Hypothalamus (tissue), 51 donors: ENCODE data around the gene COL27A1.
"Not testable (repeated sequence)": the region's sequence is repeated elsewhere in the genome, so short reads cannot be mapped to it uniquely, and the experiment has no call there.

ENCODE experiments used
- DNase-seq, 51 donors: peaks; one replicate each; lab custom pipeline; 2025; lab: John Stamatoyannopoulos, UW

Gene COL27A1

DNA sequence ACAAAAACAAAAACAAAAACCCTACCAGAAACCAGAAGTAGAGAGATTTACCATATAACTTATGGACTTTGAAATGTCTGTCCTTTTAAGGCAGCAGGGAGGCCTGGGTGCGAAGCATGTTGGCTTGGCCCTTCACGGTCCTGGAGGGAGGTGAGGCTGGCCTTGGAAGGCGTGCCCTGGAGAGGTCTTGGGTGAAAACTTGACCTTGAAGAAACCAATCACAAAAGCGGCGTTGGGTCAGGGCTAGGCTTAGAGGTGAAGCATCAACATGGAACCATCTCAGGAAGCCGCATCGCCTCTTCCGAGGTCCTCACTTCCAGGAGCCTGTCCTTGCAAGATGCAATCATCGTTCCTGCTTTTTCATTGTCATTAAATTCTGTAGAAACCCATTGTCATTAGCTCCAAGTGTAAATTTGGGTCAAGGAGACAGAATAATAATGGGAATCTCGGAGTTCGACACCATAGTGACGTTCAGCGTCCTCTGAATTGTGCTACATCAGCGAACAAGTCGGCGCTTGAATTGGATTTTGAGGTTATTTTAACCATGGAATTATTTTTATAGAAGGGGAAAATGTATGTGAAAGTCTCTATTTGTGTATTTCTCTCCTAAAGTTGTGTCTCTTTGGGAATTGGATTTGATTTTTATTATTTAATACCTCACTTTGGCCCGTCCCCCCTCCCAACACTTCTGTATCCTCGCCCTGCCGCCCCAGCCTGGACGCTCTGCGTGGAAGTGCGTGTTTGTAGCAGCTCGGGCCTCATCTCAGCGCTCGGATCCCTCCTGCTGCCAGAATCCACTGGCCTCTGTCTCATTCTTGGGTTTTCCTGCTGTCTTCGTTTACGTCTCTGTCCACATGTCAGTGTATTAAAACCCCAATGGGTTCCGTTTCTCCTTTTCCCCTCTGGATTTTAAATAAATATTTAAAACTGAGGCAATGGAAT, 156.5 kb downstream of the COL27A1 start:
- DNase-seq, result no peak

DNA sequence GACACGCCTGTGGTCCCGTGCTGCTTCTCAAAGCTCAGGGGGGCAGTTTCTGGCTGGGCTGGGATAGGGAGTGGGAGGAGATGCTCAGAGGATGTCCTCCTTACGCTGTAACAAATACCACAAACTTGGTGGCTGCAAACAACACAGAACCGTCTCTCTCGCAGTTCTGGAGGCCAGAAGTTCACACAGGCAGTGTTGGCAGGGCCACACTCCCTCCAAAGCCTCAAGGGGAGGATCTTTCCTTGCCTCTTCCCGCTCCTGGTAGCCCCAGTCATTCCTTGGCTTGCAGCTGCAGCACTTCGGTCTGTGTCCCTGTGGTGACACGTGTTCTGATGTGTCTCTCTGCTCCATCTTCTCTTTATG, 157.2 kb downstream of the COL27A1 start:
- DNase-seq, result no peak

DNA sequence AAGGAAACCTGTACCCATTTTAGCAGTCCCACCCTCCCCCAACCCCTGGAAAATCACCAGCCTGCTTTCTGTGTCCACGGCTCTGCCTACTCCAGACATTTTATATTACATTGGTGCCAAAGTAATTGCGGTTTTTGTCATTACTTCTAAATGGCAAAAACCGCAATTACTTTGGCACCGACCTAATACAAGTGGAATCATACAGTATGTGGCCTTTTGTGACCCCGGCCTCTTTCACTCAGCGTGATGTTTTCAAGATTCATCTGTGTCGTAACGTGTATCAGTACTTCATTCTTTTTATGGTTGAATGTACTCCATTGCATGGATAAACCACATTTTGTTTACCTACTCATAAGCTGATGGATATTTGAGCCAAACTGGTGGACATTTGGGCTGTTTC, 157.8 kb downstream of the COL27A1 start:
- no peak for DNase-seq

DNA sequence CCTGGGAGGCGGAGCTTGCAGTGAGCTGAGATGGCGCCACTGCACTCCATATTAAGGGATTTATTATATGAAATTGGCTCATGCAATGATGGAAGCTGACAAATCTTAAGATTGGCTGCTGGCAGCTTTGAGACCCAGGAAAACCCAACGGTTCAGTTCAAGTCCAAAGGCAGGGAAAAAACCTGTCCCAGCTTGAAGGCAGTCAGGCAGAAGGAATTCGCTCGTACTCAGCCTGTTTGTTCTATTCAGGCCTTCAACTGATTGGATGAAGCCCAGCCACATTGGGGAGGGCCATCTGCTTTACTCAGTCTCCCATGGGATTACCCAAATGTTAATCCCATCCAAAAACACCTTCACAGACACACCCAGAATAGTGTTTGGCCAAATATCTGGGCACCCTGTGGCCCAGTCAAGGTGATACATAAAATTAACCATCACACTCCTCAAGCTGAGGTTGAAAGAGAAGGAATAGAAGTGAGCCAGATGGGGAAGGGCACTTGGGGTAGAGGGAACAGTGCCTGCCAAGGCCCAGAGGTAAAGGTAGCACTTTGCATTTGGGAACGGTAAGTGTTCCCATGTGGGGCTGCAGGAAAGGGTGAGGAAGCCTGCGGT, 159.0 kb downstream of the COL27A1 start:
- DNase-seq, result no peak

DNA sequence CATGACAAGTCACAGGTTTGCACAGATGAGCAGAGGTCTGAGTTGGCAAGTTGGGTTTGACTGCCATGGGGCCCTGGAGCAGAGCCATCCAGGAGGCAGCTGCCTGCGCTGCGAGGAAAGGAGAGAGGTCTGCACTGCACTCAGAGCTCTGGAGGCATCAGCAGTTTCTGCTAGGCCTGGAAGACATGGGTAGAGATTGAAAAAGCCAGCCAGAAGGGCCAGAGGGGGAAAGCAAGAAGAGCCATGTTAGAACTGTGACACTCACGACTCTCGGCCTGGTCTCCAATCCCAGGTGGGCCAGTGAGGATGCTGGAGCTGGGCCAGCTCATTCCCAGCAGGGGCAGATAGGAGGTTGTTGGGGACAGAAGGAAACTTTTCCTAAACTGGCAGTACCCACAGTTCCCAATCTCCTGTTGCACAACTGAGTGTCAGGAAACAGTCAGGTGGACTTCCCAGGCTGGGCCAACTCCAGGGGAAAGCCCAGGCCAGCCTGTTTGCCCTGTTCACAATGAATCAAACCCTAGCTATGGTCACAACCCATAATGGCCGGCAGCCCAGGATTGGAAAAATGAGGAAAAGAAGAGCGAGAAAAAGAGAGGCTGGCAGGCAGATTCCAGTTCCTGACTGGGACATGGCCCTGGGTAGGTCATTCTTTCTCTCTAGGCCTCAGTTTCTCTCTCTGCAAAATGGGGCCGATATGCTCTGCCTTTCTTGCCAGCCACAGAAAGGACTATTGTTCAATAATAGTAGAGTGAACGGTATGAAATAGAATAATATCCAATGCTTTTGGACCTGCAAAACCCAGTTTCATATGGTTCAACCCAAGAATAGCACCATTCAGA, 159.8 kb downstream of the COL27A1 start:
- DNase-seq, result peak in 5 of 51 donors; percentile 11 to 37 (median 24)

DNA sequence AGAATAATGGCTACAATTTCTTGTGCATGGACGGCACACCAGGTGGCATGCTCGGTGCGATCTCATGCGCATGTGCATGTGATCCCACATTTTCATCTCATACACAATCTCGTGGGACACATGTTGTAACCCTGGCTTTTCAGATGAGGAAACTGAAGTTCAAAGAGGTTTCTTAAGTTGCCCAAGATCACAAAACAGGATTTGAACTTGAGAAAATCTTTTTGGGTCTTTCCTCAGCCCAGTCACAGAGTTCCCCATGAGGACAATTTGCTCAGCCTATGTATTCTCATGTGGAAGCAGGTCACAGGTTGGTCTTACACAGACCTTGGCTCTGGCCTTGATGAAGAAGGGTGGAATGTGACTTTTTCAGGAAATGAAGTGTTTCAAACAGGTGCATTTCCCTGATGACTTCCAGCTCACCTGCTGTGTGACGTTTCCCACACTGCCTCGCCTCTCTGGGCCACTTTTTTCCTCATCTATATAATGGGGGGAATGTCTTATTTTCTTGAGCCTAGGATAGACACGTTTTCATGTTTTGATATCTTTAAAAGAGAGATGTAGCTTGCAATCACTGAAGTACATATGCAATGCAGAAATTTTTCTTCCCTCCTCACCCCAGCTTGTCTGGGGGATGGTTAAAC, 160.5 kb downstream of the COL27A1 start:
- no peak for DNase-seq

DNA sequence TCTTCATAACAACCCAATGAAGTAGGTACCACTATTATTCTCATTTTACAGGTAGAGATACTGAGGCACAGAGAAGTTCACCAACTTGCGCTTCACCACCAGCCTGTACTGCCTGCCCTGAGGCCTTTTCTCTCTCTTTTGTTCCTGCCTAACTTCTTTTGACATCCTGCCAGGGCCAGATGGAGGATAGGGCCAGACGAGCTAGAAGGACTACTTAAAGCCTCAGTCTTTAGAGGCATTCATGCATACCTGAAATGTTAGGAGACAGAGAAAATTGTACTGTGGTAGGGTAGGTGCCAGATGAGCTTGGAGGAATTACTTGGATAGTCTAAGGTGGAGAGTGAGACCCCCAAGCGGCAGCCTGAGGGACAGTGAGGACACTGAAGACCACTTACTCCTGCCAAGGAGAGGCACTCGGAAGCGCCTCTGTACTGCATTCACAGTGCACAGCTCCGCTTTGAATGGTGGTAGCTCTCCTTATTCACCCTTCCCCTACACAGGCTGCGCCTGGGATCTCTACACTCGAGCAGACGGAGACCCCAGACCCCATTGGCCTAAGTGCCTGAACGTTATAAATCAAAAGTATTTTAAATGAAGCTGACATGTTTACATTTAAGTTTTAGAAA, 161.4 kb downstream of the COL27A1 start:
- DNase-seq, result no peak

DNA sequence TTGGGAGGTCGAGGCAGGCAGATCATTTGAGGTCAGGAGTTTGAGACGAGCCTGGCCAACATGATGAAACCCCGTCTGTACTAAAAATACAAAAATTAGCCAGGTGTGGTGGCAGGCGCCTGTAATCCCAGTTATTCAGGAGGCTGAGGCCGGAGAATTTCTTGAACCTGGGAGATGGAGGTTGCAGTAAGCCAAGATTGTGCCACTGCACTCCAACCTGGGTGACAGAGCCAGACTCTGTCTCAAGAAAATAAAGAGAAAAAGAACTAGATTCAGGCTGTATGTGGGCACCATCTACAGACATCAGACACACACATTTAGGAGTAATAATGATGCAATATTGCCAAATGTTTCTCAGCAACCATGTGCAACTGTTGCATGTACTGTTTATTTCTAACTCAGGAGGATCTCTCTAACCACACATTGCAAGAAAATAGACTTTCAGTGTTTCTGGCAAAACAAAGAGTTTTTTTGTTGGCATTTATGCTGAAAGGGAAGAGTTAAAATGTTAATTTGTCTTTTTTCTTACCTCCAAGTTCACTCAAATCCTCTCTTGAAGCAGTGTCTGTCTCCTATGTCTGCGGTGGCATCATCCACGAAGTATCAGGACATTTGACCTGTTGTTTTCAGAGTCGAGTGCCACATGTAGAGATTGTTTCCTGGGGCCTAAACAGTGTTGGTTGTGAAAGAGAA, 162.5 kb downstream of the COL27A1 start:
- DNase-seq, result no peak

DNA sequence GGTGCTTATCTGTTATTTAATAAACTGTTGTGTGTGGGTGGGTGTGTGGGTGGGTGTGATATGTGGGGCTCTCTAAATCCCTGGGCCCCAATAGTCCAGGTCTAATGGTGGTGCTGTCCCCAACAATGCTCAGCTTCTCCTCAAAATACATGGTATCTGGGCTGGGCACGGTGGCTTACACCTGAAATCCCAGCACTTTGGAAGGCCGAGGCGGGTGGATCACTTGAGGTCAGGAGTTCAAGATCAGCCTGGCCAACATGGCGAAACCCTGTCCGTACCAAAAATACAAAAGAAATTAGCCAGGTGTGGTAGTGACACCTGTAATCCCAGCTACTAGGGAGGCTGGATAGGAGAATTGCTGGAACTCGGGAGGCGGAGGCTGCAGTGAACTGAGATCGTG, 163.1 kb downstream of the COL27A1 start:
- no peak for DNase-seq

DNA sequence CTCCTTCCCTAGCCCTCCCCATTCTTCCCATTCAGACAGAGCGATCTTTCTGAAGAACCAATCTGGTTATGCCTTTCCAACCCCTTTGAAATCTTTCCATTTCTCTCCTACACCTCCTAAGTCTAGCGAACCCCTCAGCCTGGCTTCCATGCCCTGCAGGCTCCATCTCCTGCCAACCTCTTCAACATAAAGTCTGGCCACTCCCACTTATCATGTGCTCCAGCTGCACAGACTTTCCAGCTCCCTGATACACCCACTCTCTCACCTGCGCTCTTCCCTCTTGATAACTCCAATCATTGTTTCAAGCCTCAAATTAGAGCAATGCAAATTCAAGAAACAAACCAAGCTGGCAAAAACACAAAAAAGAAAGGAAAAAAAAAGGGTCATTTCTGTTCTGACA, 163.8 kb downstream of the COL27A1 start:
- DNase-seq, result no peak

DNA sequence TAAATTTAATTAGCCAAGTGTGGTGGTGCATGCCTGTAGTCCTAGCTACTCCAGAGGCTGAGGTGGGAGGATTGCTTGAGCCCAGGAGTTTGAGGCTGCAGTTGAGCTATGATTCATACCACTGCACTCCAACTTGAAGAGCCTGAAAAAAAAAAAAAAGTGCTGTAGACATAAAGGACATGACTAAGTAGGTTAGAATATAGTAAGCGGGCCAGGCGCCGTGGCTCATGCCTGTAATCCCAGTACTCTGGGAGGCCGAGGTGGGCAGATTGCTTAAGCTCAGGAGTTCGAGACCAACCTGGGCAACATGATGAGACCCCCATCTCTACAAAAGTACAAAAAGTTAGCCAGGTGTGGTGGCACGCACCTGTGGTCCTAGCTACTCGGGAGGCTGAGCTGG, 165.4 kb downstream of the COL27A1 start:
- DNase-seq, result not testable (repeated sequence)

DNA sequence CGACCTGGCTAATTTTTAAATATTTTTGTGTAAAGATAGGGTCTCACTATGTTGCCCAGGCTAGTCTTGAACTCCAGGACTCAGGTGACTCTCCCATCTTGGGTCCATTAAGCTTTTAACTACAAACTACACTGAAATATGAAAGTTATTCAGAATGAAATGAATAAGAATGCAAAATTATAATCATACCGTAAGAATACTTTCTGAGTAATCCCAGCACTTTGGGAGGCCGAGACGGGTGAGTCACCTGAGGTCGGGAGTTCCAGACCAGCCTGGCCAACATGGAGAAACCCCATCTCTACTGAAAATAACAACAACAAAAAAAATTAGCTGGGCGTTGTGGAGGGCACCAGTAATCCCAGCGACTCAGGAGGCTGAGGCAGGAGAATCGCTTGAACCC, 166.4 kb downstream of the COL27A1 start:
- DNase-seq, result no peak

DNA sequence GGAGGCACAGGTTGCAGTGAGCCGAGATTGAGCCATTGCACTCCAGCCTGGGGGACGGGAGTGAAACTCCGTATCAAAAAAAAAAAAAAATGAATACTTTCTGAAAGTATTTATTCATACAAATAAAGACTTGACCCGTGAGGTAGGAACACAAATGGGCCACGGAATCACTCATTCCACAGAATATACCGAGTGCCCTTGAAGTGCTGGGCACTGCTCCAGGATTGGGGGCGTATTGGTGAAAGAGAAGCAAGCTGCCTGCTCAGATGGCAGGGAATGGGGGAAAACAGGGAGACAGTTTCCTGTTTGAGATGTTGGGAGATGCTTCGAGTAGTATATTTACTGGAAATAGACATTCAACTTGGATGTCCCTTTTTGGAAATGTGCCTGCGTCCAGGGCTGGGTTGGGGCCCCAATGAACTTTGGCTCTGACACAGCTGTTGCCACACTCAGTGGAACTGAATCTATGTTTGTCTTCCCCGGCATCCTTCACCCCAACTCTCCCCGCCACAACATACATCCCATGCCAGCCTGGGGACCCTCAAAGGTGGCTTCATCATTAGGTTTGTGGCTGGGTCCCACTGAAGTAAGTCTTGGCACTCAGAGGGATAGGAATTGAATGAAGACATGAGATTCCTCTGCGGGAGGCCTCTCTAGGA, 167.0 kb downstream of the COL27A1 start:
- DNase-seq, result not testable (repeated sequence)

DNA sequence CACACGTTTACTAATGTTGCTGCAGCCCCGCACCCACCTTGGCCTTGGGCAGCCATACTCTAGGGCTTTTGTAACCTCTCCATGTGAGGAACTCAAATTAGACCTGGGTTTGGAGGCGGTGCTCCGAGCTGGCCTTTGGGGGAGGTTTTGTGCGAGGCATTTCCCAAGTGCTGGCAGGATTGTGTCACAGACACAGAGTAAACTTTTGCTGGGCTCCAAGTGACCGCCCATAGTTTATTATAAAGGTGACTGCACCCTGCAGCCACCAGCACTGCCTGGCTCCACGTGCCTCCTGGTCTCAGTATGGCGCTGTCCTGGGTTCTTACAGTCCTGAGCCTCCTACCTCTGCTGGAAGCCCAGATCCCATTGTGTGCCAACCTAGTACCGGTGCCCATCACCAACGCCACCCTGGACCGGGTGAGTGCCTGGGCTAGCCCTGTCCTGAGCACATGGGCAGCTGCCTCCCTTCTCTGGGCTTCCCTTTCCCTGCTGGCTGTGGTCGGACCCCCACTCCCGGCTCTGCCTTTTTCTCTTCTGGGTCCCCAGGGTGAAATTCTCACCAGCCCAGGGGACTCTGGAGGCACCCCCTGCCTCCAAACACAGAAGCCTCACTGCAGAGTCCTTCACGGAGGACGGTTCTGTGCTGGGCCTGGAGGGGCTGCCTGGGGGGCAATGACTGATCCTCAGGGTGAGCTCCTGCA, 167.6 kb downstream of the COL27A1 start, which contains the start of gene ORM1:
Gene ORM1, plus strand, starts transcription at position 268 of the 701 bp plus-strand sequence. Its CDS starts 36 bp downstream, at position 304.
- not testable (repeated sequence) for DNase-seq

DNA sequence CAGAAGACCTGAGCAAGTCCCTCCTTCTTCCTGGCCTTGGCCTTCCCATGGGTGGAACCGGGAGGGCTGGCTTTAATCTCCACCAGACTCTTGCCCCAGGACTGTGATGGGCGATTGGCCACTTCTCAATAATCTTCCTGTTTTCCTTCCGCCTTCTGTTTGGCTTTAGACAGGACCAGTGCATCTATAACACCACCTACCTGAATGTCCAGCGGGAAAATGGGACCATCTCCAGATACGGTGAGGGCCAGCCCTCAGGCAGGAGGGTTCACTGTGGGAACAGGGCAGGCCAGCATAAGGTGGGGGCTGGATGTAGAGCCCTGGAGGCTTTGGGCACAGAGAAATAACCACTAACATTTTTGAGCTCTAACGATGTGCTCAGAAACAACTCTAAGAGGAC, 168.5 kb downstream of the COL27A1 start:
- not testable (repeated sequence) for DNase-seq

DNA sequence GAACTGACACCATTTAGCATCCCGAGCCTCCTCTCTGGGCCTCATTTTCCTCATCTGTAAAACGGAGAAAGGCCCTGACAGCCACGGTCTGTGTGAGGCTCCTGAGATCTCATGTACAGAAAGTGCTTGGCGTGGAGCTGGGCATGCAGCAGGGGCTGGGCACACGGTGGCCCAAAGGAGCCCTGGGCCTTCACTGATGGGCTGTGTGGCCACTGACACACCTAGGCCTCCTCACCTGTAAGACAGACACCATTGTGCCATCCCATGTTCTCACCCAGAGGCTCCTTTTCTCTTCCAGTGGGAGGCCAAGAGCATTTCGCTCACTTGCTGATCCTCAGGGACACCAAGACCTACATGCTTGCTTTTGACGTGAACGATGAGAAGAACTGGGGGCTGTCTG, 169.2 kb downstream of the COL27A1 start:
- peak in 1 of 51 donors; percentile 16 for DNase-seq

DNA sequence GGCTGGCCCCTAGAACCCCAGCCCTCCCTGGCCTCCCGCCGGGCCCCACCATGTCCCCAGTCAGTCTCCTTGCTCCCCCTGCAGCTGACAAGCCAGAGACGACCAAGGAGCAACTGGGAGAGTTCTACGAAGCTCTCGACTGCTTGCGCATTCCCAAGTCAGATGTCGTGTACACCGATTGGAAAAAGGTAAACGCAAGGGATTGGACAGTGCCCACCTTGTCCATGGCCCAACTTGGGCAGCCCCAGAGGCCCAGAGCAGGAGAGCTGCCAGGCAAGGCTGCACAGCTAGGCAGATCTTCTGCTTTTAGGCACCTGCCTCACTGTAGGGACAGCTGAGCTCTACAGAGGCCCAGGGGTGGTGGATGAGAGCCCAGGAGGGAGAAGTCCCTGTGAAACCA, 169.6 kb downstream of the COL27A1 start:
- DNase-seq, result not testable (repeated sequence)

DNA sequence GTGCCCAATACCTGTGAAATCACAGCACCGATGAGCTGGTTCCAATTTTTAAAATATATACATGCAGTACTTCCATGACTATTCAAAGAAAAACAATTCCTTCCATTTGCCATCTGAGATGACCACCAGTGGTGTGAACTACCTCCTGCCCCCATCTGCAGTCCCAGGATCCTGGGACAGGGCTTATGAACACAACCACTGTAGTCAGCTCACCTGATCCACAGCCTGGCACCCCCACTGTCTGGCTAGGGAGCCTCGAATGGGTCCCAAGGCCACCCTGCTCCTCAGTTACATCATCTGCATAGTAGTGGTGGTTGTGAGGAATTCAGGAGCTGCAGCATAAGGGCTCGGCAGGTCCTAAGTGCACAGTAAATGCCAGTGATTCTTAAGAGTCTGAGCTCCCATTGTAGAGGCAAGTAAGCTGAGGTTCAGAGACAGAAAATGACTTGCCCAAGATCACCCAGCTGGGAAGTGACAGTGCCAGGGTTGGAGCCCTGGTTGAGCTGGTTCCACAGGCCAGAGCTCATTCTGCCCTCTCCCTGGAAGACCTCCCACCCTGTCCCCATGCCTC, 170.4 kb downstream of the COL27A1 start:
- not testable (repeated sequence) for DNase-seq
